WTC11 (cell line): ENCODE measurements around the gene MYL11. TPM values are rescaled to one million over a fixed set of nuclear protein-coding genes. Genes with fewer than 3 reads are reported as not detected.

Source experiments
- ATAC-seq: fragments of 200-7000 bp; cut with Tn5 transposase; 2 replicates; pipeline ENCODE4 v1.10.0; 2021; ENCODE audit warnings: mild to moderate bottlenecking, moderate library complexity
- Bru-seq: library from RNA; stranded (reverse); fragments of 400-500 nt; gene quantifications from one replicate; lab custom pipeline; 2021; lab: Mats Ljungman, UMichigan
- CTCF ChIA-PET: fragments of 300-600 bp; sonication (Branson Sonifier 250); formaldehyde crosslinking; loops from one replicate; lab custom pipeline; 2021; ENCODE audit warnings: antibody characterized with exemption; lab: Charles Lee
- POLR2A ChIA-PET: fragments of 350-600 bp; sonication (Branson Sonifier 250); formaldehyde crosslinking; loops from one replicate; lab custom pipeline; 2021; ENCODE audit warnings: antibody characterized with exemption; lab: Charles Lee
- DNase-seq: peaks from one replicate; pipeline ENCODE4 v3.0.0; 2021; ENCODE audit warnings: low spot score
- H3K27ac Mint-ChIP-seq: 2 replicates; pipeline ENCODE4 v1.8.0; 2021; ENCODE audit warnings: mixed read lengths
- H3K27me3 Mint-ChIP-seq: 2 replicates; pipeline ENCODE4 v1.8.0; 2021; ENCODE audit warnings: low read depth, mild to moderate bottlenecking, moderate library complexity, mixed read lengths
- H3K36me3 Mint-ChIP-seq: 2 replicates; pipeline ENCODE4 v1.8.0; 2021; ENCODE audit warnings: mixed read lengths
- H3K4me1 Mint-ChIP-seq: 2 replicates; pipeline ENCODE4 v1.8.0; 2022; ENCODE audit warnings: mixed read lengths
- H3K4me3 Mint-ChIP-seq: 2 replicates; pipeline ENCODE4 v1.8.0; 2021; ENCODE audit warnings: mild to moderate bottlenecking, moderate library complexity, mixed read lengths
- H3K9me3 Mint-ChIP-seq: 2 replicates; pipeline ENCODE4 v1.8.0; 2021; ENCODE audit warnings: mixed read lengths
- AFF4 ChIP-seq: sonication (generic); formaldehyde crosslinking; IDR thresholded peaks from 2 replicates; pipeline ENCODE4 v1.8.1; 2023; ENCODE audit warnings: mild to moderate bottlenecking, missing genetic modification reagents, borderline replicate concordance
- AR ChIP-seq: fragments of 250-450 bp; sonication (Bioruptor Pico); IDR thresholded peaks from 2 replicates; pipeline ENCODE4 v1.9.0; 2021; ENCODE audit warnings: mild to moderate bottlenecking
- CBFB ChIP-seq: sonication (generic); formaldehyde crosslinking; IDR thresholded peaks from 2 replicates; pipeline ENCODE4 v1.8.1; 2022; ENCODE audit warnings: mild to moderate bottlenecking, low read depth, missing genetic modification reagents
- CTCF ChIP-seq: fragments of 200-600 bp; IDR thresholded peaks from 2 replicates; pipeline ENCODE4 v1.8.0; 2022; ENCODE audit warnings: antibody characterized with exemption
- E2F5 ChIP-seq: sonication (generic); formaldehyde crosslinking; IDR thresholded peaks from 2 replicates; pipeline ENCODE4 v1.8.1; 2022; ENCODE audit warnings: mild to moderate bottlenecking, moderate library complexity, missing genetic modification reagents
- FOXJ3 ChIP-seq: sonication (generic); formaldehyde crosslinking; IDR thresholded peaks from 2 replicates; pipeline ENCODE4 v1.9.0; 2021; ENCODE audit warnings: missing genetic modification reagents, mild to moderate bottlenecking, borderline replicate concordance
- NFYB ChIP-seq: sonication (generic); formaldehyde crosslinking; conservative IDR thresholded peaks from 2 replicates; pipeline ENCODE4 v1.8.0; 2022; ENCODE audit warnings: low read depth, missing genetic modification reagents
- OVOL2 ChIP-seq: fragments of 250-450 bp; sonication (Bioruptor Pico); IDR thresholded peaks from 2 replicates; pipeline ENCODE4 v1.9.0; 2021; ENCODE audit warnings: mild to moderate bottlenecking, borderline replicate concordance
- SMAD3 ChIP-seq: sonication (generic); formaldehyde crosslinking; IDR thresholded peaks from 2 replicates; pipeline ENCODE4 v1.8.0; 2022; ENCODE audit warnings: missing genetic modification reagents, mild to moderate bottlenecking, borderline replicate concordance
- SMAD4 ChIP-seq: sonication (generic); formaldehyde crosslinking; IDR thresholded peaks from 2 replicates; pipeline ENCODE4 v1.8.0; 2022; ENCODE audit warnings: mild to moderate bottlenecking, missing genetic modification reagents
- TEAD1 ChIP-seq: sonication (generic); formaldehyde crosslinking; IDR thresholded peaks from 2 replicates; pipeline ENCODE4 v1.8.0; 2022; ENCODE audit warnings: mild to moderate bottlenecking, missing genetic modification reagents
- TEAD4 ChIP-seq: sonication (generic); formaldehyde crosslinking; IDR thresholded peaks from 2 replicates; pipeline ENCODE4 v1.8.0; 2022; ENCODE audit warnings: mild to moderate bottlenecking, missing genetic modification reagents
- ZBTB21 ChIP-seq: sonication (generic); formaldehyde crosslinking; IDR thresholded peaks from 2 replicates; pipeline ENCODE4 v1.8.1; 2023; ENCODE audit warnings: mild to moderate bottlenecking, missing genetic modification reagents, borderline replicate concordance
- ZNF219 ChIP-seq: sonication (generic); formaldehyde crosslinking; IDR thresholded peaks from 2 replicates; pipeline ENCODE4 v1.8.0; 2023; ENCODE audit warnings: missing genetic modification reagents, mild to moderate bottlenecking, borderline replicate concordance
- ZNF263 ChIP-seq: sonication (generic); formaldehyde crosslinking; IDR thresholded peaks from 2 replicates; pipeline ENCODE4 v1.8.1; 2022; ENCODE audit warnings: low read depth, mild to moderate bottlenecking, moderate library complexity, missing genetic modification reagents
- ZNF396 ChIP-seq: fragments of 250-450 bp; sonication (Bioruptor Pico); IDR thresholded peaks from 2 replicates; pipeline ENCODE4 v1.8.0; 2021; ENCODE audit warnings: mild to moderate bottlenecking, moderate library complexity, borderline replicate concordance
- long read RNA-seq, 3 experiments: library from RNA in 1 of 3; library from capped mRNA in 1 of 3; library from polyadenylated mRNA in 1 of 3; unstranded in 2 of 3; stranded (forward) in 1 of 3; transcript quantifications; one replicate each; pipeline ENCODE4 v2.0.0, GENCODE V29; 2021
- total RNA-seq: library from RNA; stranded (reverse); gene quantifications from 3 replicates; pipeline ENCODE4 v1.2.3, GENCODE V29; 2021
- TF ChIP-seq, protein P1 (sequence below): fragments of 250-450 bp; sonication (Bioruptor Pico); IDR thresholded peaks from 2 replicates; pipeline ENCODE4 v2.1.2; 2022; ENCODE audit warnings: mild to moderate bottlenecking, moderate library complexity
- TF ChIP-seq, protein P2 (sequence below): sonication (generic); formaldehyde crosslinking; conservative IDR thresholded peaks from 2 replicates; pipeline ENCODE4 v1.8.1; 2023; ENCODE audit warnings: mild to moderate bottlenecking, low read depth, missing genetic modification reagents, moderate library complexity
- TF ChIP-seq, protein P3 (sequence below): fragments of 250-450 bp; sonication (Bioruptor Pico); IDR thresholded peaks from 2 replicates; pipeline ENCODE4 v1.9.0; 2021; ENCODE audit warnings: mild to moderate bottlenecking, borderline replicate concordance

MYL11 gene
- total RNA-seq: 0.80 to 1.3 TPM (median 0.85 TPM) in 3 replicates
- percentile 17 among the genes with signal in this experiment for Bru-seq, nascent RNA
- long read RNA-seq, experiment 1, partial matches to known transcripts: 1 of 3 reads
- long read RNA-seq, experiment 1, other reads (novel, unspliced or antisense): 1 of 3 reads
- long read RNA-seq, experiment 2, partial matches to known transcripts: 0 of 2 reads
- long read RNA-seq, experiment 2, other reads (novel, unspliced or antisense): 0 of 2 reads
- long read RNA-seq, experiment 3: 0 reads

GRCh38 chr16:30374538-30374937 lies at the start of gene MYL11:
Gene MYL11, plus strand, starts transcription at chr16:30374802. Its CDS starts 56 bp downstream, at chr16:30374858.
- H3K36me3 Mint-ChIP-seq: no peaks in the 10 kb centered on the region
- ATAC-seq (no peak), DNase-seq (no peak)
- no peak within 1 kb of the TSS for H3K4me3 Mint-ChIP-seq
- ChIA-PET CTCF (no interaction called here), POLR2A (interaction anchor here (1.2 kb wide), 1 partner anchor 21 kb away, joined by 6 read pairs; the partner anchor contains the start of gene ZNF48)
- H3K27ac Mint-ChIP-seq: no peak within 1 kb of the TSS
- H3K27me3 Mint-ChIP-seq: no peaks in the 10 kb centered on the region; the same call in 1 of the 2 replicates
- peaks cover 20% of the 10 kb centered on the region for H3K4me1 Mint-ChIP-seq
- H3K9me3 Mint-ChIP-seq: no peaks in the 10 kb centered on the region
- TF ChIP-seq CTCF (no peak), FOXJ3 (CRISPR knock-in tag) (no peak), TEAD1 (CRISPR knock-in tag) (no peak), ZBTB21 (CRISPR knock-in tag) (no peak), CBFB (no peak), AR (CRISPR knock-in tag) (no peak), AFF4 (CRISPR knock-in tag) (no peak), NFYB (CRISPR knock-in tag) (no peak), TEAD4 (no peak), ZNF219 (no peak), SMAD4 (CRISPR knock-in tag) (no peak), SMAD3 (CRISPR knock-in tag) (no peak), ZNF396 (CRISPR knock-in tag) (no peak), E2F5 (no peak), OVOL2 (CRISPR knock-in tag) (no peak), ZNF263 (CRISPR knock-in tag) (no peak)
- TF ChIP-seq, protein P1, sequence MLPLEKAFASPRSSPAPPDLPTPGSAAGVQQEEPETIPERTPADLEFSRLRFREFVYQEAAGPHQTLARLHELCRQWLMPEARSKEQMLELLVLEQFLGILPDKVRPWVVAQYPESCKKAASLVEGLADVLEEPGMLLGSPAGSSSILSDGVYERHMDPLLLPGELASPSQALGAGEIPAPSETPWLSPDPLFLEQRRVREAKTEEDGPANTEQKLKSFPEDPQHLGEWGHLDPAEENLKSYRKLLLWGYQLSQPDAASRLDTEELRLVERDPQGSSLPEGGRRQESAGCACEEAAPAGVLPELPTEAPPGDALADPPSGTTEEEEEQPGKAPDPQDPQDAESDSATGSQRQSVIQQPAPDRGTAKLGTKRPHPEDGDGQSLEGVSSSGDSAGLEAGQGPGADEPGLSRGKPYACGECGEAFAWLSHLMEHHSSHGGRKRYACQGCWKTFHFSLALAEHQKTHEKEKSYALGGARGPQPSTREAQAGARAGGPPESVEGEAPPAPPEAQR: no peak
- TF ChIP-seq, protein P2, sequence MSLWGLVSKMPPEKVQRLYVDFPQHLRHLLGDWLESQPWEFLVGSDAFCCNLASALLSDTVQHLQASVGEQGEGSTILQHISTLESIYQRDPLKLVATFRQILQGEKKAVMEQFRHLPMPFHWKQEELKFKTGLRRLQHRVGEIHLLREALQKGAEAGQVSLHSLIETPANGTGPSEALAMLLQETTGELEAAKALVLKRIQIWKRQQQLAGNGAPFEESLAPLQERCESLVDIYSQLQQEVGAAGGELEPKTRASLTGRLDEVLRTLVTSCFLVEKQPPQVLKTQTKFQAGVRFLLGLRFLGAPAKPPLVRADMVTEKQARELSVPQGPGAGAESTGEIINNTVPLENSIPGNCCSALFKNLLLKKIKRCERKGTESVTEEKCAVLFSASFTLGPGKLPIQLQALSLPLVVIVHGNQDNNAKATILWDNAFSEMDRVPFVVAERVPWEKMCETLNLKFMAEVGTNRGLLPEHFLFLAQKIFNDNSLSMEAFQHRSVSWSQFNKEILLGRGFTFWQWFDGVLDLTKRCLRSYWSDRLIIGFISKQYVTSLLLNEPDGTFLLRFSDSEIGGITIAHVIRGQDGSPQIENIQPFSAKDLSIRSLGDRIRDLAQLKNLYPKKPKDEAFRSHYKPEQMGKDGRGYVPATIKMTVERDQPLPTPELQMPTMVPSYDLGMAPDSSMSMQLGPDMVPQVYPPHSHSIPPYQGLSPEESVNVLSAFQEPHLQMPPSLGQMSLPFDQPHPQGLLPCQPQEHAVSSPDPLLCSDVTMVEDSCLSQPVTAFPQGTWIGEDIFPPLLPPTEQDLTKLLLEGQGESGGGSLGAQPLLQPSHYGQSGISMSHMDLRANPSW: no peak
- TF ChIP-seq, protein P3, sequence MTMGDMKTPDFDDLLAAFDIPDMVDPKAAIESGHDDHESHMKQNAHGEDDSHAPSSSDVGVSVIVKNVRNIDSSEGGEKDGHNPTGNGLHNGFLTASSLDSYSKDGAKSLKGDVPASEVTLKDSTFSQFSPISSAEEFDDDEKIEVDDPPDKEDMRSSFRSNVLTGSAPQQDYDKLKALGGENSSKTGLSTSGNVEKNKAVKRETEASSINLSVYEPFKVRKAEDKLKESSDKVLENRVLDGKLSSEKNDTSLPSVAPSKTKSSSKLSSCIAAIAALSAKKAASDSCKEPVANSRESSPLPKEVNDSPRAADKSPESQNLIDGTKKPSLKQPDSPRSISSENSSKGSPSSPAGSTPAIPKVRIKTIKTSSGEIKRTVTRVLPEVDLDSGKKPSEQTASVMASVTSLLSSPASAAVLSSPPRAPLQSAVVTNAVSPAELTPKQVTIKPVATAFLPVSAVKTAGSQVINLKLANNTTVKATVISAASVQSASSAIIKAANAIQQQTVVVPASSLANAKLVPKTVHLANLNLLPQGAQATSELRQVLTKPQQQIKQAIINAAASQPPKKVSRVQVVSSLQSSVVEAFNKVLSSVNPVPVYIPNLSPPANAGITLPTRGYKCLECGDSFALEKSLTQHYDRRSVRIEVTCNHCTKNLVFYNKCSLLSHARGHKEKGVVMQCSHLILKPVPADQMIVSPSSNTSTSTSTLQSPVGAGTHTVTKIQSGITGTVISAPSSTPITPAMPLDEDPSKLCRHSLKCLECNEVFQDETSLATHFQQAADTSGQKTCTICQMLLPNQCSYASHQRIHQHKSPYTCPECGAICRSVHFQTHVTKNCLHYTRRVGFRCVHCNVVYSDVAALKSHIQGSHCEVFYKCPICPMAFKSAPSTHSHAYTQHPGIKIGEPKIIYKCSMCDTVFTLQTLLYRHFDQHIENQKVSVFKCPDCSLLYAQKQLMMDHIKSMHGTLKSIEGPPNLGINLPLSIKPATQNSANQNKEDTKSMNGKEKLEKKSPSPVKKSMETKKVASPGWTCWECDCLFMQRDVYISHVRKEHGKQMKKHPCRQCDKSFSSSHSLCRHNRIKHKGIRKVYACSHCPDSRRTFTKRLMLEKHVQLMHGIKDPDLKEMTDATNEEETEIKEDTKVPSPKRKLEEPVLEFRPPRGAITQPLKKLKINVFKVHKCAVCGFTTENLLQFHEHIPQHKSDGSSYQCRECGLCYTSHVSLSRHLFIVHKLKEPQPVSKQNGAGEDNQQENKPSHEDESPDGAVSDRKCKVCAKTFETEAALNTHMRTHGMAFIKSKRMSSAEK: no peak
